K562 (cell line): ENCODE data around the gene SNAI1. TPM values are rescaled to one million over a fixed set of nuclear protein-coding genes. Genes with fewer than 3 reads are reported as not detected.

Experiments used
- ADNP ChIP-seq: fragments of 200-800 bp; sonication (Bioruptor generic); IDR thresholded peaks from 2 replicates; pipeline ENCODE4 v1.6.1; 2016; ENCODE audit warnings: missing genetic modification characterization, missing compliant biosample characterization
- ARID1B ChIP-seq: fragments of 450-650 bp; IDR thresholded peaks from 2 replicates; pipeline ENCODE4 v1.6.1; 2016; ENCODE audit warnings: antibody characterized with exemption, mild to moderate bottlenecking, inconsistent platforms
- ATF7 ChIP-seq: fragments of 450-650 bp; IDR thresholded peaks from 2 replicates; pipeline ENCODE4 v1.7.1; 2014; ENCODE audit warnings: mild to moderate bottlenecking, moderate library complexity
- CBX5 ChIP-seq: IDR thresholded peaks from 2 replicates; pipeline ENCODE4 v1.6.1; 2014; ENCODE audit warnings: low read depth, borderline replicate concordance
- E2F6 ChIP-seq, 2 experiments: IDR thresholded peaks; 2 replicates each; pipeline ENCODE4 v1.6.1; 2011; ENCODE audit warnings: borderline replicate concordance in 1 of 2, control low read depth in 1 of 2, low read depth in 1 of 2, low read length in 1 of 2, mild to moderate bottlenecking in 1 of 2, mixed read lengths in 1 of 2, moderate library complexity in 1 of 2; ENCODE audit not compliant: insufficient read depth in 1 of 2, insufficient read length in 1 of 2, poor library complexity in 1 of 2, severe bottlenecking in 1 of 2; ENCODE audit errors: extremely low read depth in 1 of 2
- EGR1 ChIP-seq: fragments of 450-650 bp; conservative IDR thresholded peaks from 2 replicates; pipeline ENCODE4 v1.6.1; 2017; ENCODE audit warnings: mild to moderate bottlenecking
- KAT7 ChIP-seq: sonication (generic); formaldehyde crosslinking; IDR thresholded peaks from 2 replicates; pipeline ENCODE4 v1.8.0; 2022; ENCODE audit warnings: missing genetic modification reagents, mild to moderate bottlenecking, borderline replicate concordance
- MAFK ChIP-seq: IDR thresholded peaks from 2 replicates; pipeline ENCODE4 v1.6.1; 2011; ENCODE audit warnings: low read length, improper control_type of control experiment
- MYNN ChIP-seq, 2 experiments: sonication (generic); formaldehyde crosslinking in 1 of 2; IDR thresholded peaks; 2 replicates each; pipeline versions ENCODE4 v1.5.0 to v1.6.1; 2016 to 2020; ENCODE audit warnings: antibody characterized with exemption in 1 of 2, missing genetic modification reagents in 1 of 2
- NR2C1 ChIP-seq, 2 experiments: fragments of 450-650 bp; IDR thresholded peaks; 2 replicates each; pipeline ENCODE4 v1.6.1; 2017; ENCODE audit warnings: mild to moderate bottlenecking in 2 of 2, antibody characterized with exemption in 1 of 2, inconsistent platforms in 1 of 2, missing compliant biosample characterization in 1 of 2, missing genetic modification characterization in 1 of 2
- POLR2G ChIP-seq: fragments of 200-400 bp; formaldehyde crosslinking; IDR thresholded peaks from 2 replicates; pipeline ENCODE4 v1.6.1; 2017; ENCODE audit warnings: low read depth, mild to moderate bottlenecking, antibody characterized with exemption, low read length, moderate library complexity
- PRDM10 ChIP-seq: fragments of 450-650 bp; IDR thresholded peaks from 2 replicates; pipeline ENCODE4 v1.6.1; 2018; ENCODE audit not compliant: partially characterized antibody
- SMAD4 ChIP-seq: fragments of 250-450 bp; sonication (Bioruptor Pico); conservative IDR thresholded peaks from 2 replicates; pipeline ENCODE4 v1.8.0; 2021; ENCODE audit warnings: inconsistent platforms, mild to moderate bottlenecking, moderate library complexity
- TRIM28 ChIP-seq: fragments of 450-650 bp; IDR thresholded peaks from 2 replicates; pipeline ENCODE4 v1.6.1; 2017
- ZEB2 ChIP-seq: fragments of 450-650 bp; IDR thresholded peaks from 2 replicates; pipeline ENCODE4 v1.6.1; 2016
- ZNF592 ChIP-seq: fragments of 450-650 bp; IDR thresholded peaks from 2 replicates; pipeline ENCODE4 v1.6.1; 2017; ENCODE audit warnings: antibody characterized with exemption, mild to moderate bottlenecking
- polyA plus RNA-seq, 8 experiments: library from polyadenylated mRNA; depleted of rRNA in 4 of 8; stranded (reverse) in 5 of 8; unstranded in 3 of 8; fragments of >200 nt; fragmentation: Nextera tagmentation in 2 of 8; fragmentation: Illumina TruSeq in 1 of 8; extraction: Ambion mirVana in 2 of 8; extraction: Trizol in 1 of 8; gene quantifications; 2 replicates each; pipeline versions ENCODE4 v1.2.1 to v1.2.3, GENCODE V29; 2011 to 2014; ENCODE audit warnings: inconsistent platforms in 1 of 8, missing spikeins in 1 of 8
- total RNA-seq, 7 experiments: library from RNA; depleted of rRNA in 6 of 7; stranded (reverse); fragments of >200 nt in 6 of 7; fragmentation: Illumina TruSeq in 2 of 7; extraction: Trizol in 2 of 7; gene quantifications; 2 replicates each; pipeline versions ENCODE4 v1.2.1 to v1.2.3, GENCODE V29; 2011 to 2021; ENCODE audit warnings: low replicate concordance in 1 of 7
- TF ChIP-seq, protein P1 (sequence below): sonication (generic); formaldehyde crosslinking; IDR thresholded peaks from 2 replicates; pipeline ENCODE4 v1.9.0; 2022; ENCODE audit warnings: mild to moderate bottlenecking, missing genetic modification reagents

Gene SNAI1
- total and polyA plus RNA-seq, 9 of the 15 experiments (the other 6 are each of a cell fraction or from before 2014, with no cell fraction given), result 0.32 to 11.6 (median 2.0) TPM

- peak; percentile 16 for TF ChIP-seq PRDM10
- TF ChIP-seq NR2C1 (IDR thresholded peaks at IDR 0.05), result no peak
- peak; percentile 26; the same call in 1 of the 2 replicates for TF ChIP-seq NR2C1 (tag; IDR thresholded peaks at IDR 0.05)
- peak; percentile 80 for TF ChIP-seq SMAD4
- peak in 1 of 2 experiments; percentile 16 for TF ChIP-seq E2F6 (IDR thresholded peaks at IDR 0.05; ENCODE audit: borderline replicate concordance in 1 of 2, extremely low read depth in 1 of 2, insufficient read depth in 1 of 2, insufficient read length in 1 of 2, low read depth in 1 of 2, low read length in 1 of 2, poor library complexity in 1 of 2, severe bottlenecking in 1 of 2)
- TF ChIP-seq MYNN (IDR thresholded peaks at IDR 0.05), result no peak
- TF ChIP-seq MYNN (CRISPR knock-in tag; IDR thresholded peaks at IDR 0.05), result no peak
- TF ChIP-seq ATF7, result peak; percentile 64; the same call in 1 of the 2 replicates
- TF ChIP-seq MAFK, result peak; percentile 87
- TF ChIP-seq EGR1, result peak; percentile 72
- TF ChIP-seq TRIM28, result peak; percentile 98
- no peak for TF ChIP-seq ZEB2
- TF ChIP-seq ARID1B, result peak; percentile 64
- TF ChIP-seq, protein P1, sequence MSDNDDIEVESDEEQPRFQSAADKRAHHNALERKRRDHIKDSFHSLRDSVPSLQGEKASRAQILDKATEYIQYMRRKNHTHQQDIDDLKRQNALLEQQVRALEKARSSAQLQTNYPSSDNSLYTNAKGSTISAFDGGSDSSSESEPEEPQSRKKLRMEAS (CRISPR knock-in tag), result no peak
- TF ChIP-seq ZNF592, result peak; percentile 72; the same call in 1 of the 2 replicates
- TF ChIP-seq POLR2G, result peak; percentile 46; the same call in 1 of the 2 replicates
- peak; percentile 73; the same call in 1 of the 2 replicates for TF ChIP-seq CBX5
- 0 out of 2 replicates have a peak, but pooled peaks have one; percentile 48 for TF ChIP-seq ADNP (tag)
- TF ChIP-seq KAT7 (CRISPR knock-in tag), result peak; percentile 57; the same call in 1 of the 2 replicates
Observed at GRCh38 chr20:50029697-50030461, 47.1 kb downstream of the SNAI1 start (continued).
